MM.1S (cell line): ENCODE results near the gene TMEM271.

ENCODE experiments used
- DNase-seq: peaks from one replicate; pipeline ENCODE4 v3.0.0-alpha.2; 2015
- H2AFZ ChIP-seq: fragments of 300-600 bp; sonication (generic); 2 replicates; pipeline ENCODE4 v1.6.0; 2016; ENCODE audit warnings: antibody characterized with exemption, low read length
- H3F3A ChIP-seq: fragments of 300-600 bp; sonication (generic); 2 replicates; pipeline ENCODE4 v1.6.1; 2016; ENCODE audit warnings: mild to moderate bottlenecking, antibody characterized with exemption, low read length, moderate library complexity, mixed read lengths; ENCODE audit not compliant: insufficient read depth
- H3K27ac ChIP-seq: fragments of 300-600 bp; sonication (generic); 2 replicates; pipeline ENCODE4 v1.5.1; 2016; ENCODE audit warnings: mild to moderate bottlenecking, low read length
- H3K27me3 ChIP-seq: fragments of 300-600 bp; sonication (generic); replicated peaks from 2 replicates; pipeline ENCODE4 v1.6.0; 2016; ENCODE audit warnings: low read length; ENCODE audit not compliant: insufficient read depth
- H3K36me3 ChIP-seq: fragments of 300-600 bp; sonication (generic); replicated peaks from 2 replicates; pipeline ENCODE4 v1.6.1; 2016; ENCODE audit warnings: mild to moderate bottlenecking, low read length, mixed read lengths; ENCODE audit not compliant: insufficient read depth
- H3K4me1 ChIP-seq: fragments of 300-600 bp; sonication (generic); 2 replicates; pipeline ENCODE4 v1.6.1; 2016; ENCODE audit warnings: low read length, mixed read lengths
- H3K4me2 ChIP-seq: fragments of 300-600 bp; sonication (generic); 2 replicates; pipeline ENCODE4 v1.6.0; 2016; ENCODE audit warnings: low read depth, low read length
- H3K4me3 ChIP-seq: fragments of 300-600 bp; sonication (generic); 2 replicates; pipeline ENCODE4 v1.5.1; 2016; ENCODE audit warnings: low read length, mixed read lengths
- H3K79me2 ChIP-seq: fragments of 300-600 bp; sonication (generic); 2 replicates; pipeline ENCODE4 v1.6.1; 2016; ENCODE audit warnings: mixed run types, low read length, mixed read lengths
- H3K9ac ChIP-seq: fragments of 300-600 bp; sonication (generic); 2 replicates; pipeline ENCODE4 v1.6.1; 2016; ENCODE audit warnings: low read length, mixed read lengths
- H3K9me2 ChIP-seq: fragments of 300-600 bp; sonication (generic); replicated peaks from 2 replicates; pipeline ENCODE4 v1.6.1; 2016; ENCODE audit warnings: mild to moderate bottlenecking, low read length, mixed read lengths; ENCODE audit not compliant: insufficient read depth
- H3K9me3 ChIP-seq: fragments of 300-600 bp; sonication (generic); replicated peaks from 2 replicates; pipeline ENCODE4 v1.6.1; 2016; ENCODE audit warnings: mild to moderate bottlenecking, low read length, mixed read lengths; ENCODE audit not compliant: insufficient read depth
- H4K20me1 ChIP-seq: fragments of 300-600 bp; sonication (generic); 2 replicates; pipeline ENCODE4 v1.6.1; 2016; ENCODE audit warnings: mild to moderate bottlenecking, low read length, moderate library complexity, mixed read lengths; ENCODE audit not compliant: insufficient read depth
- EZH2 ChIP-seq: fragments of 300-600 bp; sonication (generic); optimal IDR thresholded peaks from 2 replicates; pipeline ENCODE3; 2017; ENCODE audit warnings: low read depth, mild to moderate bottlenecking, antibody characterized with exemption, low read length, mixed read lengths
- EZH2phosphoT487 ChIP-seq: fragments of 300-600 bp; sonication (generic); IDR thresholded peaks from 2 replicates; pipeline ENCODE4 v1.6.1; 2018; ENCODE audit warnings: antibody characterized with exemption, low read length
- TF ChIP-seq, protein P1 (sequence below): fragments of 300-600 bp; sonication (generic); IDR thresholded peaks from 2 replicates; pipeline ENCODE4 v1.5.1; 2016; ENCODE audit warnings: antibody characterized with exemption, low read length, mixed read lengths

Gene TMEM271

DNA sequence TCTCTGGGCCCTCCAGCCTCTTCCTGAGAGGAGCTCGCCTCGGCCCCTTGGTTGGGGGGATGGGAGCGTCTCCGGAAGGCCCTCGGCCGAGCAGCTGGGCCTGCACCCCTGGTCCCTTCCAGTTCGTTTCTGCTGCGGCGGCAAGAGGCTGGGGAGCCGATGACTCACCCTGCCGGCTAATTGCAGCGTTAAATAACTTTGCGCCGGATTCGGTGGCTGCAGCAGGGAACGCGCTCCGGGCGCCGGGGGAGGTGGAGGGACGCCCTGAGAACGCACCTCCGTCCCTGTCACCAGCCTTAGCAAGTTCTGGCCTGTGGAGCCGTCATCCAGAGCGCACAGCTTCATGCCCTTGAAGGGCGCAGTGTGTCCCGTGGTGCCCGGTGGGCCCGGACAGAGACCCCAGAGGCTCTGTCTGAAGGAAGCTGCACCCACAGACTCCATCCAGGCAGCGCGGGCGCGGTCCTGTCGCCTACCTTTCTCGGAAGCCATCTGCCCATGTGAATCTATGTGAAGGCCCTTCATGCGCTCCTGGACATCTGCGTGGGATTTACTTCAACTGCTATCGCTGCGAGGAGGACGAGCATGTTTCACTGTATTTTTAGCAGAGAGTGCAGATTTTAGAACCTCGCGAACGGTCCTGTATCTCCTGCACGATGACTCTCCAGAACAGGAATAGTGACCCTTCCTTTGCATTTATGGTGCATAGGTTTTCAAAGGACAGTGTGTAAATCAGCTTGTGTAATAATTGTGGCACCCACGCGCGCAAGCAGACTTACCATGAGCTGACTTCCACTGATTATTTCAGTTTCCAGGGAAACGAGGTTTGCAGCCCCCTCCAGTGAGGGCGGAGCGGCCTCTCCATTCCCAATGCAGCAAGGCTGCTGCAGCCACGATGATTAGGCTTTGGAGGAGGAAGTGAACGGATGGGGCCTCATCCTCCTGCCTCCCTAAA, 1.7 kb upstream of the TMEM271 start:
- Histone ChIP-seq H2AFZ (no peak overlapping the region), H3K9me2 (no peaks in the 10 kb centered on the region), H4K20me1 (no peaks in the 10 kb centered on the region), H3F3A (no peaks in the 10 kb centered on the region), H3K4me3 (no peak overlapping the region), H3K9ac (no peak overlapping the region), H3K9me3 (no peaks in the 10 kb centered on the region), H3K79me2 (no peaks in the 10 kb centered on the region), H3K36me3 (no peaks in the 10 kb centered on the region), H3K27ac (no peak overlapping the region), H3K4me2 (no peak overlapping the region), H3K27me3 (no peaks in the 10 kb centered on the region), H3K4me1 (no peaks in the 10 kb centered on the region)
- TF ChIP-seq EZH2 = no peak
- TF ChIP-seq EZH2phosphoT487 = no peak
- DNase-seq = no peak

DNA sequence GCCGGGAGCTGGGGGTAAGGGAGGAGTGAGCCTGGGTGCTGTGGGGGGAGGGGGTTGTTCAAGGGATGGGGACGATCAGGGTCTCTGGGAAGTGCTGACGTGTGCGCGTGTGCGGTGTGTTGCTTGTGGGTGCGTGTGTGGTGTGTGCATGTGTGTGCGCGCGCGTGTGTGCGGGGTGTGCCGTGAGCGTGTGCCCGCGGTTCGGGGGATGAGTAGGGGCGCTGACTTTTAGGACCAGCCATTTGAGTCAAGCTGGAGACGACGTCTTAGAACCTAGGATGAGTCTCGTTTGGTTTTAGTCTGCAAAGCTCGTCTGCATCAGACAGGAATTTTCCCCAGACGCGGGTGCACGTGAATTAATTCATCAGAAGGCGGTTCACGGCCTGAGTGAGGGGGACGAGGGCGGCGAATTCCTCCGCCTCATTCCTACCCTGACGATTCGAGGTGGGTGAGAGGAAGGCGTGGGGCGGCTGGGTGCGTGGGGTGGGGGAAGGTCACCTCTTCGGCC, 950 bp upstream of the TMEM271 start:
- Histone ChIP-seq H3K9me2 (no peaks in the 10 kb centered on the region), H2AFZ (no peak overlapping the region), H3K9ac (no peak overlapping the region), H3K27ac (no peak overlapping the region), H3K79me2 (no peaks in the 10 kb centered on the region), H3K4me2 (no peak overlapping the region), H3K27me3 (no peaks in the 10 kb centered on the region), H3K9me3 (no peaks in the 10 kb centered on the region), H3K4me1 (no peaks in the 10 kb centered on the region), H3K36me3 (no peaks in the 10 kb centered on the region), H3K4me3 (no peak overlapping the region), H3F3A (no peaks in the 10 kb centered on the region), H4K20me1 (no peaks in the 10 kb centered on the region)
- no peak for TF ChIP-seq EZH2
- TF ChIP-seq, protein P1, sequence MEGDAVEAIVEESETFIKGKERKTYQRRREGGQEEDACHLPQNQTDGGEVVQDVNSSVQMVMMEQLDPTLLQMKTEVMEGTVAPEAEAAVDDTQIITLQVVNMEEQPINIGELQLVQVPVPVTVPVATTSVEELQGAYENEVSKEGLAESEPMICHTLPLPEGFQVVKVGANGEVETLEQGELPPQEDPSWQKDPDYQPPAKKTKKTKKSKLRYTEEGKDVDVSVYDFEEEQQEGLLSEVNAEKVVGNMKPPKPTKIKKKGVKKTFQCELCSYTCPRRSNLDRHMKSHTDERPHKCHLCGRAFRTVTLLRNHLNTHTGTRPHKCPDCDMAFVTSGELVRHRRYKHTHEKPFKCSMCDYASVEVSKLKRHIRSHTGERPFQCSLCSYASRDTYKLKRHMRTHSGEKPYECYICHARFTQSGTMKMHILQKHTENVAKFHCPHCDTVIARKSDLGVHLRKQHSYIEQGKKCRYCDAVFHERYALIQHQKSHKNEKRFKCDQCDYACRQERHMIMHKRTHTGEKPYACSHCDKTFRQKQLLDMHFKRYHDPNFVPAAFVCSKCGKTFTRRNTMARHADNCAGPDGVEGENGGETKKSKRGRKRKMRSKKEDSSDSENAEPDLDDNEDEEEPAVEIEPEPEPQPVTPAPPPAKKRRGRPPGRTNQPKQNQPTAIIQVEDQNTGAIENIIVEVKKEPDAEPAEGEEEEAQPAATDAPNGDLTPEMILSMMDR = no peak
- no peak for TF ChIP-seq EZH2phosphoT487
- DNase-seq = no peak

DNA sequence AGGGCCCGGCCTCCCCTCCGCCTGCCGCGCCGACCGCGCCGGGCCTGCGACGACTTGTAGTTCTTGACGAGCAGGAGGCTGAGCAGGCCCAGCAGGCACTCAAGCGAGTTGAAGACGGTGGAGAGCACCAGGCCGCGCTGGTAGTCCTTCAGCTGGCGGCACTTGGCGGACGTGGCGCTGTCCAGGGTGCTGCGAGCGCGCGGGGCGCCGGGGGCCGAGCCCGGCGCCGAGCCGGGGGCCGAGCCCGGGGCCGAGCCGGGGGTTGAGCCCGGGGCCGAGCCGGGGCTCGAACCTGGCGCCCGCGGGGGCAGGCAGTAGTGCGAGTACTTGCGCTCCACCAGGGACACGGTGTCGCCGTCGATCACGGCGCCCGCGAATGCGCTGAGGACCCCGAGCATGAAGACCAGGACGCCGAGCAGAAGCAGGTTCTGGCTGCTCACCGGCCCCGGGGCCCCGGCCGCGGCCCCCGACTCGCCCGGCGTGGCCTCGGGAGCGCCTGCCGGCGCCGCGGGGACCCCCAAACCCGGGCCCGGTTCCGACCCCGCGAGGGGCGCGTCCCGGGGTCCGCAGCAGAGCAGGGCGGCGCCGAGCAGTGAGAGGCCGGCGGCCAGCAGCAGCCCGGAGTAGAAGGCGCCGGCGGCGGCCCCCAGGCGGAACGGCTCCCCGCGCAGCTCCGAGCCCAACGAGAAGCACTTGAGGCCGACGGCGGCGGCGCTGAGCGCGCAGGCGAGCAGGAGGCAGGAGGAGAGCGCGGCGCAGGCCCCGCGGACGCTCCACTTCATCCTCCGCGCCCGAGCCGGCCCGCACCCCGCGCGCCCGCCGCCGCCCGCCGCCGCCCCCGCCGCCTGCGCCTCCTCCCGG, 584 bp downstream of the TMEM271 start:
- Histone ChIP-seq H3K4me2 (no peak overlapping the region), H3K27ac (no peak overlapping the region), H2AFZ (no peak overlapping the region), H3K9ac (no peak overlapping the region), H3K9me3 (no peaks in the 10 kb centered on the region), H4K20me1 (no peaks in the 10 kb centered on the region), H3K9me2 (no peaks in the 10 kb centered on the region), H3K27me3 (no peaks in the 10 kb centered on the region), H3F3A (no peaks in the 10 kb centered on the region), H3K79me2 (no peaks in the 10 kb centered on the region), H3K4me1 (no peaks in the 10 kb centered on the region), H3K4me3 (no peak overlapping the region), H3K36me3 (no peaks in the 10 kb centered on the region)
- DNase-seq = no peak
- TF ChIP-seq, protein P1 = no peak
- TF ChIP-seq EZH2phosphoT487 (no peak), EZH2 (no peak)
